Kidney epithelial cell (primary cell): ENCODE data around the gene CDC20. TPM values are rescaled to one million over a fixed set of nuclear protein-coding genes. Genes with fewer than 3 reads are reported as not detected.

ENCODE experiments used
- DNase-seq: peaks from one replicate; pipeline ENCODE4 v3.0.0-alpha.2; 2010; ENCODE audit warnings: low read depth
- H3K27me3 ChIP-seq: 2 replicates; pipeline ENCODE4 v1.6.0; 2011; ENCODE audit warnings: low read length; ENCODE audit not compliant: control insufficient read depth, insufficient read depth
- H3K36me3 ChIP-seq: 2 replicates; pipeline ENCODE4 v1.5.1; 2011; ENCODE audit warnings: low read length; ENCODE audit not compliant: control insufficient read depth, insufficient read depth
- H3K4me3 ChIP-seq: 2 replicates; pipeline ENCODE4 v1.5.1; 2011; ENCODE audit warnings: low read depth, mild to moderate bottlenecking, control low read depth, low read length
- total RNA-seq: library from RNA; depleted of rRNA; stranded (reverse); fragments of >200 nt; gene quantifications from 2 replicates; pipeline ENCODE4 v1.2.3, GENCODE V29; 2015
- TF ChIP-seq, protein P1 (sequence below): IDR thresholded peaks from 2 replicates; pipeline ENCODE4 v1.5.1; 2011; ENCODE audit warnings: mild to moderate bottlenecking, moderate library complexity, low read length, control low read depth, inconsistent platforms; ENCODE audit not compliant: insufficient read depth, poor library complexity, severe bottlenecking

Gene CDC20
- total RNA-seq, 1 donor from 2014 or later = 16.2 TPM

DNA sequence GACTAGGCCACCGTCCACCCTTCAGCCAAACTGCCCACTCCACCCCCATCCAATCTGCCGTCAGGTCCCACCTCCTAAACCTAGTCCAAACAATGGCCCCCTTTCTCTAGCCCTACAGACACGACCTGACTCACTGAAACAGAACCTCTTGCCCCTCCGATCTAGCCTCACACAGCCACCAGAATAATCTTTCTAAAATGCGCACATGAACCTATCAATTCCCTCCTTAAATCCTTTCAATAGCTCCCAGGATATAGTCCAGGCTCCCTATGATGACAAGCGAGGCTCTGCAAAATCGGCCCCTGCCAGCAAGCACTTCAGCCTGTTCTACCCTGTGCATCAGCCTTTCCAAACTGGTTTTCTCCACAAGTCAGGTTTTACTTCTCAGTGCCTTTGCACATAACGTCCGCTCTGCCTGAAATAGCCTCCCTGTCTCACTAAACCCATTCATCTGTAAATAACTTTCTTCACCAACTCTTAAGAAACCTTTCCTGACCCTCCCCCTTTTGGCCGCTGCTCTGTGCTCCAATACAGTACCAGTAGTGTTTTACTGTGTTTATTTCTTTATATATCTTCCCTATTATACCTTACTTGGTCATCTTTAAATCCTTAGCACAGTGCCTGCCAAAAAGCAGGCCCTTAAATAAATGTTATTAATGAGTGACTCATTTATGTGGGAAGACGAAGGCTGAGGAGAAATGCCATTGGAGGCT, 9.0 kb upstream of the CDC20 start:
- no peak for DNase-seq
- H3K4me3 ChIP-seq = peak overlapping the region; percentile 55
- TF ChIP-seq, protein P1, sequence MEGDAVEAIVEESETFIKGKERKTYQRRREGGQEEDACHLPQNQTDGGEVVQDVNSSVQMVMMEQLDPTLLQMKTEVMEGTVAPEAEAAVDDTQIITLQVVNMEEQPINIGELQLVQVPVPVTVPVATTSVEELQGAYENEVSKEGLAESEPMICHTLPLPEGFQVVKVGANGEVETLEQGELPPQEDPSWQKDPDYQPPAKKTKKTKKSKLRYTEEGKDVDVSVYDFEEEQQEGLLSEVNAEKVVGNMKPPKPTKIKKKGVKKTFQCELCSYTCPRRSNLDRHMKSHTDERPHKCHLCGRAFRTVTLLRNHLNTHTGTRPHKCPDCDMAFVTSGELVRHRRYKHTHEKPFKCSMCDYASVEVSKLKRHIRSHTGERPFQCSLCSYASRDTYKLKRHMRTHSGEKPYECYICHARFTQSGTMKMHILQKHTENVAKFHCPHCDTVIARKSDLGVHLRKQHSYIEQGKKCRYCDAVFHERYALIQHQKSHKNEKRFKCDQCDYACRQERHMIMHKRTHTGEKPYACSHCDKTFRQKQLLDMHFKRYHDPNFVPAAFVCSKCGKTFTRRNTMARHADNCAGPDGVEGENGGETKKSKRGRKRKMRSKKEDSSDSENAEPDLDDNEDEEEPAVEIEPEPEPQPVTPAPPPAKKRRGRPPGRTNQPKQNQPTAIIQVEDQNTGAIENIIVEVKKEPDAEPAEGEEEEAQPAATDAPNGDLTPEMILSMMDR = no peak
- no peaks in the 10 kb centered on the region for H3K27me3 ChIP-seq
- H3K36me3 ChIP-seq = no peaks in the 10 kb centered on the region

GRCh38 chr1:43350976-43351375, 7.8 kb upstream of the CDC20 start:
- H3K4me3 ChIP-seq = no peak overlapping the region
- TF ChIP-seq, protein P1 = no peak
- H3K36me3 ChIP-seq = no peaks in the 10 kb centered on the region
- DNase-seq = no peak
- no peaks in the 10 kb centered on the region for H3K27me3 ChIP-seq

DNA sequence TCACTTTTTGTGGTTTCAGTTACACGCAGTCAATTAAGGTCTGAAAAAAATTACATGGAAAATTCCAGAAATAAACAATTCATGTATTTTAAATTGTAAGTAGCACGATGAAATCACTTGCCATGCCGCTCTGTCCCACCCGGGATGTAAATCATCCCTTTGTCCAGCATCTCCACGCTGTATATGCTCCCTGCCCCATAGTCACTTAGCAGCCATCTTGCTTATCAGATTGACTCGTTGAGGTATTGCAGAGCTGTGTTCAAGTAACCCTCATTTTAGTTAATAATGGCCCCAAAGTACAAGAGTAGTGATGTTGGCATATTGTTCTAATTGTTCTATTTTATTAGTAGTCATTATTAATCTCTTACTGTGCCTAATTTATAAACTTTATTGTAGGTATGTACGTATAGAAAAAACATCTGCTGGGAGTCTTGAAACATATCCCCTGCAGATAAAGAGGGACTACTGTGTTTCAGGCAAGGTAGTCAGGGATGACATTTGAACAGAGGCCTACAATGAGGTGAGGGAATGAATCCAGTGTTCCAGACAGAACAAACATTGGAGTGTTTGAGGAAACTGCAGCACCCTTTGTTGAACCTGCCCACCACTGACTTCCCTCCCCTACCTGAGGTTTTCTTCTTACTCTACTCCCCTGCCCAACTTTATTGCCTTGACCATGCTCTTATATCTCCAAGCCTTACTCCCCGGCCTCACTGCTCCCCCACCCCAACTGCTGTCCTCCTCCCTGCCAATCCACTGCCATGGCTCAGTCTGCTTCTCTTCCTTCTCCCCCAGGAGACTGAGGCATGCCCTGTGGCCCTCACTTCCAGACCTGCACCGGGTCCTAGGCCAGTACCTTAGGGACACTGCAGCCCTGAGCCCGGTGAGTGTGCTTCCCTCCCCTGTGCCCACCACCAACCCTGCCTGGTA, 7.1 kb upstream of the CDC20 start:
- no peak for DNase-seq
- TF ChIP-seq, protein P1 = no peak
- Histone ChIP-seq H3K36me3 (no peaks in the 10 kb centered on the region), H3K27me3 (no peaks in the 10 kb centered on the region), H3K4me3 (no peak overlapping the region)

DNA sequence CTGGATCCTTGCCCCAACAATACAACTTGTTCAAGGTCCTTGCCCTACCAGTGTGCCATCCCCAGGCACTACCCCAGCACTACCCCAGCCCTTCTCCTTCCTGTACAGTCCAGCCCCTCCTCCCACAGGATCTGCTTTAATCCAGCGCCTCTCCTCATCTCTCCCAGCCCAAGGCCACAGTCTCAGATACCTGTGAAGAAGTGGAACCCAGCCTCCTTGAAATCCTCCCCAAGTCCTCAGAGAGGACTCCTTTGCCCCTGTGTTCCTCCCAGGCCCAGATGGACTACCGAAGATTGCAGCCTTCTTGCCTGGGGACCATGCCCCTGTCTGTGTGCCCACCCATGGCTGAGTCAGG, 6.5 kb upstream of the CDC20 start:
- Histone ChIP-seq H3K36me3 (no peaks in the 10 kb centered on the region), H3K27me3 (no peaks in the 10 kb centered on the region), H3K4me3 (no peak overlapping the region)
- TF ChIP-seq, protein P1 = no peak
- no peak for DNase-seq

DNA sequence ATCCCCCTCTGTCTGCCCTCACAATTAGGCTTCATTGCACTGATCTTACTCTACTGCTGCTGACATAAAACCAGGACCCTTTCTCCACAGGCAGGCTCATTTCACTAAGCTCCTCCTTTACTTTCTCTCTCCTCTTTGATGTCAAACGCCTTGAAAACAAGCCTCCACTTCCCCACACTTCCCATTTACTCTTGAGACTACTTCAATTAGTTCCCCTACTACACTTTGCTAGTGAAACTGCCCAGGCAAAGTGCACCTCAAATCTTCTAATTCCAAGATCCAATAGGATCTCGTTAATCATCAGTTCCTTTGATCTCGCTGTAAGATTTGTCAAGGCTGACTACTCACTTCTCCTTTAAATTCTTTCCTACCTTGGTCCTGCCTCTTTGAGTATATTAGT, 5.9 kb upstream of the CDC20 start:
- TF ChIP-seq, protein P1 = no peak
- no peak for DNase-seq
- H3K4me3 ChIP-seq = no peak overlapping the region
- H3K36me3 ChIP-seq = no peaks in the 10 kb centered on the region
- H3K27me3 ChIP-seq = no peaks in the 10 kb centered on the region
